Rectal smooth muscle tissue (tissue), 1 donor: ENCODE measurements around the gene SFTPB.

Source experiments
- H3K27ac ChIP-seq: one replicate; pipeline ENCODE4 v1.7.0; 2013; ENCODE audit warnings: low read depth, low read length, inconsistent platforms
- H3K27me3 ChIP-seq: one replicate; pipeline ENCODE4 v1.7.0; 2013; ENCODE audit warnings: low read length; ENCODE audit not compliant: control insufficient read depth, insufficient read depth
- H3K36me3 ChIP-seq: one replicate; pipeline ENCODE4 v1.7.0; 2013; ENCODE audit warnings: low read length; ENCODE audit not compliant: control insufficient read depth, insufficient read depth
- H3K4me1 ChIP-seq: one replicate; pipeline ENCODE4 v1.7.0; 2013; ENCODE audit warnings: low read length; ENCODE audit not compliant: control insufficient read depth, insufficient read depth
- H3K4me3 ChIP-seq: one replicate; pipeline ENCODE4 v1.7.0; 2013; ENCODE audit warnings: low read length
- H3K9ac ChIP-seq: one replicate; pipeline ENCODE4 v1.7.0; 2013; ENCODE audit warnings: low read length

SFTPB gene

GRCh38 chr2:85611705-85612587 is 56.1 kb downstream of the SFTPB start, which contains the start of gene C2orf68:
Gene C2orf68, minus strand, starts transcription at chr2:85612066. Its CDS starts 82 bp downstream, at chr2:85611984.
- H3K27me3 ChIP-seq: no peaks in the 10 kb centered on the region
- peaks cover 9% of the 10 kb centered on the region for H3K4me1 ChIP-seq
- H3K27ac ChIP-seq: peak within 1 kb of the TSS; percentile 84
- peak within 1 kb of the TSS; percentile 38 for H3K9ac ChIP-seq
- H3K4me3 ChIP-seq: peak within 1 kb of the TSS; percentile 66
- H3K36me3 ChIP-seq: peaks cover 7% of the 10 kb centered on the region

GRCh38 chr2:85611217-85611704 is 56.7 kb downstream of the SFTPB start:
- Histone ChIP-seq H3K9ac (peak overlapping the region; percentile 16), H3K27me3 (no peaks in the 10 kb centered on the region), H3K36me3 (peaks cover 7% of the 10 kb centered on the region), H3K4me3 (peak overlapping the region; percentile 66), H3K4me1 (peaks cover 9% of the 10 kb centered on the region), H3K27ac (peak overlapping the region; percentile 73)
